ENCODE measurements around the gene COL4A1.

The COL4A1 gene

DNA sequence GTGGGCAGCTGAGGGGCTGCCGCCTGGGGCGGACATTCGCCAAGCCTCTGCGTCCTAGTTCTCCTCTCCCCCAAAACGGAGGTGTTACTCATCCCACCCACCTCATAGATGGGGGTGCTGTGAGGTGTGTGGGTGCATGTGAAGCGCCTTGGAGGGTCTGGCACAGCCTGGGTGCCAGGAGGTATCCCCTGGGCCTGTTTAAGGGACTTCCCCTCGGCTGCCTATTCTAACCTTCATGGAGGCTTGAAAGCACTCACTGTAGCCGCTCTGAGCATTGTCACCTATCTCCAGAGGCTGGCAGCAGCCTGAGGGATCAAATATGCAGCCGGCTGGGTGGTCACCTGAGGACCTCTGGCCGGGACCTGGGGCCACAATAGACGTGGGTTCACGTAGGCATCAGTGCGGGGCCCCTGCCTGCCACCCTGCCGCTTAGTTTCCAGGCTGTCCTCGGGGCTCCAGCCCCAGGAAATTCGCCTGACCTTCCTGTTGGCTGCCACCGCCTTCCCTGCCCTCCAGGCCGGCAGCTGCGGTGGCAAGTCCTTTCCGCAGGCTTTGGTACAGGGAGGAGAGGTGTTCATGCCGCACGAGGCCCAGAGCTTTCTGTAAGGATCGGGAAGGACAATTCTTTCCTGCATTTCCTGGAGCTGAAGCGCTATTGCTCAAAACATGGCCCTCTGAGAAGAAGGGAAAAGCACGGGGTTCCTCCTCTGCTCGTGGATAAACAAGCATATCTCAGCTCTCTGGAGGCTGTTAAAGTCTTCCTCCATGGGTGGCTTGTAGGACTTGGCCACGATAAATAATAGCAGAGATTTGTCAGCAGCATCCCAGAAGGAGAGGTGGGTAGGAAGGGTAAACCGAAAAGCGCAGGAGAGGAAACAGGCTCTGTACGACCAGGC lies 4.7 kb upstream of the COL4A1 start:
- no peak for DNase-seq
- intact Hi-C loops (cut with DNase I), result no loop called here

DNA sequence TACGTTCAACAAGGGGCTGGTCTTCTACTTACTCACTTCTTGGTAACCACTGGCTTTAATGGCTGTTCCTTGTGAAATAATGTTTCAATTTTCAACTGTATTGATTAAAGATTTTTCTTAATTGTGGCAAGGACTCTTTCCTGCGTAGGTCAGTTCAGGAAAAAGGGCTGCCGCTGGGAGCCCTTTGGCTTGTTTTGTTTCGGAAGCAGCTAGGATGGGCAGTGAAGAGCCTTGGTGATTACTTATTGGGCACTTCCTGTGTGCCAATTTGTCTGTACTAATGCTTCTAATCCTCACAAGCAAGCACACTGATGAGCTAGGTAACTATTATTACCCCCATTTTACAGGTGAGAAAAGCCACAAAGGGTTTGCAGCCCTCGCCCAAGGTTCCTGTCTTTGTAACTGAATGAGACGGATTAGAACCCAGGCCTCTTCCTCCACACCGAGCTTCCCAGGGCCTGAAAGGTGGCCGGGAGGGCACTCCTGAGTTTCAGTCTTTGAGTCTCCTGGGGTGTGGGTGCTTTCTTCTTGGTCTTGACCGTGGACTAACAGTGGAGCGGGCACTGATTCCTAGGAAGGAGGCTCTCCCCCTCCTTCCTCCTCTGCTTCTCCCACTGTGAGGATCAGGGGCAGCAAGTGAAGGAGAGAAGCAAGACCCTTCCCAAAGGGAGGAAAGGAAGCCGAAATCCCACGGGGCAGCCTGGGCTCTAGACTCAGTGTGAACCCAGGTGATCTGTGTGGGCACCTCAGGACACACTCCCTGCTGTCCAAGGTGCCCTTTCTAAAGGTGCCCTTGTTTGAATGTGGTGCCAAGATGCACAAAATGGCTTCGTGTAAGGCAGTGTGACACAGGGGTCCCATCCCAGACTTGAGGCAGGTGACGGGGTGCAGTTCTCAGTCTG lies 3.8 kb upstream of the COL4A1 start:
- no peak for DNase-seq
- intact Hi-C loops (cut with DNase I), result no loop called here

DNA sequence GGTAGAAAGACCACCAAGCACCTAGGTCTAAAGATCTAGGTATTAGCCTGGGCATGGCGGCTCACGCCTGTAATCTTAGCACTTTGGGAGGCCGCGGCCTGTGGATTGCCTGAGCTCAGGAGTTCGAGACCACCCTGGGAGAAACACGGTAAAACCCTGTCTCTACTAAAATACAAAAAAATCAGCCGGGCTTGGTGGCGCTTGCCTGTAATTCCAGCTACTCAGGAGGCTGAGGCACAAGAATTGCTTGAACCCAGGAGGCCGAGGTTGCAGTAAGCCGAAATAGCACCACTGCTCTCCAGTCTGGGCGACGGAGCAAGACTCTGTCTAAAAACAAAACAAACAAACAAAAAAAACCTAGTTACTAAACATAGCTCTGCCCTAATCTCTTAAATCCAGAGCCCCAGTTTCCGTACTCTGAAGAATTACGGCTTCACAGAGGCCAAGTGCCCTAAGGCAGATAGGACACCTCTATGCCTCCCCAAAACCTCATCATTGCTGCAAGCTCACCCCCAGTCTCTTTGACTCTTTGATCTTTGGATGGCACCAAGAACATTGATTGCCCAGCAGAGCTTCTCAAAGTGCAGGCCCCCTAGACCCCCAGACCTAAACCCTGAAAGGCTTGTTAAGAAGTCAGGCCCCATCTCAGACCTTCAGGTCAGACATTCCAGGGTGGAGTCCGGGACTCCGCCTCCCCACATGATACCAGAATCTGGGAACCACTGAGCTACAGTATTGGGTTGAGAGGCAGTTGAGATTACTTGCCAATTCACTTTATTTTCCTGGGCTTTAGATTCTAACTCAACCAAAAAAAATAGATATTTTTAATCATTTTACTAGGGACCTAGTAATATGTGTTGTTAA lies 2.9 kb upstream of the COL4A1 start:
- intact Hi-C loops (cut with DNase I), result loop anchor here (10.0 kb wide), 2 partner anchors 55 to 105 kb away; no protein-coding TSS in a partner anchor
- DNase-seq, result no peak

DNA sequence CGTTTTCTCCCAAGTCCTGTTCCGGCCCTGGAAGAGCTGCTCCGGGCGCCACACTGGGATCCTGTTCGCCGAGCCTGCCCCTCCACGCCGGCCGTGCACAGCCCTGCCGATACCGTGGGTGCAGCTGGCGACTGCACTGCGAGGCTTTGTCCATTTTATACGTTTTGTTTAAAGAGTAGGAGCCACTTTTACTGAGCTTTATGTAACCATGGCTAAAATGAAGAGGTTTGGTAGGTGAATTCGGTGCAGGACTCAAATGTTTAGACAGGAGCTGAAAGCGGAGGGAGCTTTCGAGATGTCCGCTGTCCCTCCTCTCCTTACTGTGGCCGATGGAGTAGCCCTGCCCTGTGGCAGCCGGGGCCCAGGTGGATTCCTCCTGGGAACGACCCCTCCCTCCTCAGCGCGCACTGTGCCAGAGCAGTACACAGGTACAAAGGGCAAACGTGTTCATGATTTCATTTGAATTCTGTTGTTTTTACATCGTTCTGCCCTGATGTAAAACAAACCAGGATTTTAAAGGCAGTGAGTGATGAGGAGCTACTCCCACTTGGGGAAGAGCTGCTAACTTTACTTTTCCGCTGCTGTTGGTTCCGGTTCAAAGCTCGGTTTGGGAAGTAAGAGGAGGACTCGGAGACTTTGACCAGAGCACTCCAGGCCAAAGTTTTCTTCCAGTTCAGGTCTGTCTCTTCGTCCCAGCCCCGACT lies 1.9 kb upstream of the COL4A1 start:
- intact Hi-C loops (cut with DNase I), result loop anchor here (10.0 kb wide), 2 partner anchors 56 to 106 kb away; no protein-coding TSS in a partner anchor
- DNase-seq, result no peak

DNA sequence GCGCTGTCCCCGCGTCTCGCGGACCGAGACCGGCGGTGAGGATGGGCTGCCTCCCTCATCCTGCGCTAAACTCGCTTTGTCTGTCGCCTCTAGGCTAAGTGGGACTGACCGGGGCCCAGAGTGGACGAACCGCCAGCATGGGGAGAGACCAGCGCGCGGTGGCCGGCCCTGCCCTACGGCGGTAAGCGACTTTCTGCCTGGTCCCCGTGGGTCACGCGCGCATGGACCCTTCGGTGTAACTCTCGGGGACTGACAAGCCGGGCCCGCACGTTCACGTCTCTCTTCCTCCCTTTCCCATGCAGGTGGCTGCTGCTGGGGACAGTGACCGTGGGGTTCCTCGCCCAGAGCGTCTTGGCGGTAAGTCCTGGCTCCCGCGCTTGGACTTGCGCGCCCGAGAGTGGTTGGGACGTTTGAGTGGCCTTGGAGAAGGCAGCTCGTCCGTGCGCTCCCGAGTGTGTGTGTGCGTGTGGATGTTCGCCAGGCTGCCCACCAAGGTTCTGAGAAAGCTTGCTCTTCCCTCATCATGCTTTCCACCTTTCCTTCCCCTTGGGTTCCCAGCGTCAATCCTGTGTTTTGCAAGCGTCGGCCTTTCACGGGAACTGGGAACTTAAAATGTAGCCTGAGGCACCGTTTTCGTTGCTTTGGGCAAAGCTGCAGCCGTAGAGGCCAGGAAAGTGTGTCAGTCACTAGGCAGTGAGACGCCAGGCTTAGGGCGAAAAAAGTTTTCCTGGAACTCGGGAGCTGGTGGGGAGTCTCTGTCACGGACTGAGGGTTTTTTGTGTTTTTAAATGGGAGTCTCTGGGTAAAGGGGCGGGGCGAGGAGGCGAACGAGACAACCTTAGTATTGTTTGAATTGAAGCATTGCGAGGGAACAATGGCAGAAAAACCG lies 1.1 kb upstream of the COL4A1 start:
- peak in 1 of 10 donors; percentile 77 for DNase-seq
- intact Hi-C loops (cut with DNase I), result loop anchor here (10.0 kb wide), 2 partner anchors 57 to 107 kb away; no protein-coding TSS in a partner anchor

DNA sequence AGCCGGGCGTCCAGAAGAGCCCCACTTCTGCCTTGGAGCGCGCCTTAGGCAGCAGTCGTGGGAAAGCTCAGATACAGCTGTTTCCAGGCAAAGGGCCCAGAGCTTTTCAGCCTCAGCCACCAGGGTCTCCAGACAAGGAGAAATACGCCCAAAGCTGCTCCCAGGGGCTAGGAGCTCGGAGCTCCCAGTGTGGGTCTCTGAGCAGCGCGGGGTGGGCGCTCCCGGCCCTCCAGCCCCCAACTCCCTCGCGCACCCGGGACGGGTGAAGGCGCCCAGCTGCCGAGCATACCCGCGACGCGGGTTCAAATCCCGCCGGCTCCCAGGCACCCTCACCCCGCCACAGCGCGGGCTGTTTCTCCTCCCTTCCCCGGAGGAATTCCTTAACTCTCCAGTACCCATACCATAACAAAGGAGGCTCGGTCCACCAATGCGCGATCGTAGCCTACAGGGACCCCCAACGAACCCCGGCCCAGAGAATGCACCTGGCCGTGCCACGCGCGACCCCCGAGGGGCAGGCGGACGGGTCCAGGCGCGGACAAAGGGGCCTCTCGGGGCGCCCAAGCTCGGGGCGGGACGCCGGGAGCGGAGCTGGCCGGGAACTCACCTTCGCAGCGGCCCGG lies 507 bp downstream of the COL4A1 start:
- intact Hi-C loops (cut with DNase I), result loop anchor here (10.0 kb wide), 2 partner anchors 58 to 108 kb away; no protein-coding TSS in a partner anchor
- DNase-seq, result no peak

DNA sequence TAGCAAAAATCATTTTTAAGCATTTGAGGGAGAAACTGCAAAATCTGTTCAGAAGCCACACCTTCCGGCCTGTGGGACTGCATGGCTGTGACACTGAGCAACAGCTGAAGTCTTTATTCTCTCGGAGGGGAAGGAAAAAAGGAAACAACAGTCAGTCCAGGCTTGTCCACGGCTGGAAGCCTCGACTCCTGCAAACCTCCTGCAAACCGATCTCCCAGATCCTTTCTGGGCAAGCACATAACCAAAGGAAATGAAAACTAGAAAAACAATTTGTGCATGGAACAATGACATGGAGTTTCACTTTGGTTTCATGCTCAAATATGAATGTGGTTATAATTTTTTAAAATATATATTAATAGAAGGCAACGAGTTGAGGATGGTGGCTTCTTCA lies 1.0 kb downstream of the COL4A1 start:
- intact Hi-C loops (cut with DNase I), result loop anchor here (10.0 kb wide), 2 partner anchors 59 to 109 kb away; no protein-coding TSS in a partner anchor
- no peak for DNase-seq

DNA sequence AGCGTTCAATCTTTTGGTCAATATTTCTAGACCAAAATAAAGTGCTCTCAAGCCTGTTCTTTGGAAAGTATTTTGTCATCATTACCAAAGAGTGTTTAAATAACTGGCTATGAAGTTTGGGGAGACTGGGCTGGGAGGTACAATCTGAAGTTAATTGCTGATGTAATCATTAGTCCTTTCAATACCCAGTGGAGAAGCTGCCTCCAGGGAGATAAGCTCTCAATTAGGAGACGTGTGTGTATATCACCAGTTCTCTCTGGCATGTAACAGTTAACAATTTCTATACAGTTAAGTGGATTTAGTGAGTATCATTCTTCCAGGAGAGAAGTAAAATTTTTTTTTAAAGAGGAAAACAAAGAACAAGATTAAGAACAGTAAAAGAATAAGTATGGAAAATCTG lies 1.4 kb downstream of the COL4A1 start:
- no peak for DNase-seq
- intact Hi-C loops (cut with DNase I), result loop anchor here (10.0 kb wide), 2 partner anchors 59 to 109 kb away; no protein-coding TSS in a partner anchor

DNA sequence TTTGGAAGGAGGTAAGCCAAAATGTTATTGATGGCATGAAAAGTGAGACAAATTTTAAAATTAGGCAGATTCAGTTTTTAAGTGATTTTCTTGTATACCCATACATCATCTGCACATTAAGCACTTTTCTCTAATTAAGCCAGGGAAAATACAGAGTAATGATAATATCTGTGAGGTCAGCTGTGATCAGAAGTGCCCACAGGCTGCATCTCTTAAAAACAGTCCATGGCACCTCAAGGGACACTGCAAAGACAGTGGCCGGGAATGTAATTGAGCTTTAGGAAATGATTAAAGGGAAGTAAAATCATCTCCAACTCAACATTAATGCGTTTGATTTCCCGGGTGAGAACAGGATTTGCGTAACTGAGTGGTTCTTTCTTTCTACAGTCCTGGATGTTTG lies 2.0 kb downstream of the COL4A1 start:
- intact Hi-C loops (cut with DNase I), result loop anchor here (10.0 kb wide), 2 partner anchors 60 to 110 kb away; no protein-coding TSS in a partner anchor
- no peak for DNase-seq

DNA sequence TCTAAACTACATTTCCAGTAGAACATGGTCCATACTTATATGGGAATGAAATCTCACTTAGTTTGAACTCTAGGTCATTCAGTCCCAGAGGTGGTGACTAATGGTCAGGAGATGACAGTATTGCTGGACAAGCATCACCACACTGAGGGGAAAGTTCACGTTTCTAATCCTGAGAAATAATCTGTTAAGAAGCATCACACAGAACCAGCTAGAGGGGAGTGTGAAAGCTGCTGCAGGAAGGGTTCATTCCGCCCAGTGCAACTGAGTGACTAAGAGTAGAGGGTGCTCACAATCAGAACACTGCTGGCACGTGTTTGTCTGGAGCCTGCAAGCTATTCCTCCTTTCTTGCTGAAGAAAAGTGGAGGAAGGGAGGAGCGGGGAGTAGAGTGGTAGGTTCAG lies 2.7 kb downstream of the COL4A1 start:
- intact Hi-C loops (cut with DNase I), result loop anchor here (10.0 kb wide), 2 partner anchors 61 to 111 kb away; no protein-coding TSS in a partner anchor

DNA sequence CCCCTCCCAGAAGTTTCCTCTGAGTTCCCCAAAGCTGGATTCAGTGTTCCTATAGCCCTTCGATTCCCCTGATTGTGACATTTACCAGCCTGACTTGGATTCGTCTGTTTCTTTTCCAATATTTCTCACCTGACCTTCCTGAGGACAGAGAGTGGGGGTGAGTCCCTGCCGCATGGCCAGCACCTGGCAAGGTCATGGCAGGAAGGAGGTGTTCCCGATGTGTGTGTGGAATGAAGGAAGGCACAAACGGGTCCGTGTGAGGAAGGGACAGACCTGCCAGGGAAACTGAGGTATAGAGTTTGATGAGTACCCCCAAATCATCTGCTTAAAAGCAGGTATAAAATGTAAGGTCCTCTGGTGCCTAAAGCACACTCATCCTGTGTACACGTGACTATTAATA lies 3.3 kb downstream of the COL4A1 start:
- intact Hi-C loops (cut with DNase I), result loop anchor here (10.0 kb wide), 2 partner anchors 61 to 111 kb away; no protein-coding TSS in a partner anchor
- DNase-seq, result no peak

More for the DNA sequence above, 2.7 kb downstream of the COL4A1 start:
- DNase-seq, result no peak

DNA sequence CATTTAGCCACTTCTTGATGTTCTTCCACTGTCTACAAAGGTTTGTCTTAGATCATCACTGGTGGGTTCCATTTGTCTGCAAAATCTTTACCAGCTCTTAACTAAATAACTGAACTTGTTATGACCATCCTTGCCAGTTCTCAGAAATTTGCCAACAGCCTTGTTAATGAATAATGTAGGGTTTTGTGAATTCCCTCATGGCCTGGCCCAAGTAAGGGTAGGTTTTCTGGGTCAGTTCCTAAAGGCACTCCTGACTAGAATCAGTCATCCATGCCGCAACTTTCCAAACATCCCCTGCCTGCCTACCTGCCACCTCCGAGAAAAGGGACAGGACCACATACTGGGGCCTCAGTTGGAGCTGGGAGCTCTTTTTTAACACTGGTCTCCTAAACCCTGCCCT lies 4.0 kb downstream of the COL4A1 start:
- DNase-seq, result no peak
- intact Hi-C loops (cut with DNase I), result loop anchor here (10.0 kb wide), 2 partner anchors 62 to 112 kb away; no protein-coding TSS in a partner anchor

DNA sequence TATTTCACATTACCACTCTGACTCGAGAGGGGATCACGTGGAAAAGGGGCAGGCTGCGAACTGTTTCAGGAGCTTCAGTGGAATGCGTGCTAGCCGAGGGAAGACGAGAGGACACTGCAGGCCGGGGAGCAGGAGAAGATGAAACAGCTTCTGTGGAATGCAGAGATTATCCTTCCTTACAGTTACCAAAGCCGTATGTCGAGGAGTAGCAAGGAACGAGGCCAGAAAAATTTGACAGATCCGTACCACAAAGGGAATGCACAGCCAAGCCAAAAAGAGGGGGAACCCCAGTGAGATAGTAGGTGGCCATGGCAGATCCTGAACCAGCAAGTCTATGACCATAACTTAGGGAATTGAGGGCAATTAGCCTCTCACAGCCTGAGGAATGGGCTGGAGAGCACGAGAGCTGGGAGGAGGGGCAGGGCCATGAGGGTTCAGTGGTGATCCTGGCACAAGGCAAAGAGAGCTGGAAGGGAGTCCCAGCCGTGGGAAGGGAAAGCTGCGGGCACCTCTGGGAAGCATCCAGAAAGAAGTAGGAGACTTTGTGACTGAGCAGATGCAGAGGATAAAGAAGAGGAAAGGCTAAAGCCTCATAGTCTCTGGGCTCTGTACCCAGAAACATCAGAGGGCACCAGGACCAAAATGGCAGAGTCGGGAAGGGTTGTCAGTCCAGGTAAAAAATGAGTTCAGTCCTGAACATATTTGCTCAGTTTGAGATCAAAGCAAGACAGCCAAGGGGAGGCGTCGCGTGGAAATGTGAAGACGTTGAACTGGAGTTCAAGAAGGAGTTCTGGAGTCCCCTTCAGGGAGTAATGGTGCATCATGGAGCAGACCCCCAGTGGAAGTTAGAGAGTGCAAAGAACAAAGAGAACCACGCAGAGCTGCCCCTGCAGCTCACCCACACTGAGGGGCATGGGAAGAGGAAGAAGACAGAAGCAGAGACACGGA lies 5.1 kb downstream of the COL4A1 start:
- DNase-seq, result peak in 1 of 10 donors; percentile 35
- intact Hi-C loops (cut with DNase I), result loop anchor here (10.0 kb wide), 2 partner anchors 63 to 113 kb away; no protein-coding TSS in a partner anchor

DNA sequence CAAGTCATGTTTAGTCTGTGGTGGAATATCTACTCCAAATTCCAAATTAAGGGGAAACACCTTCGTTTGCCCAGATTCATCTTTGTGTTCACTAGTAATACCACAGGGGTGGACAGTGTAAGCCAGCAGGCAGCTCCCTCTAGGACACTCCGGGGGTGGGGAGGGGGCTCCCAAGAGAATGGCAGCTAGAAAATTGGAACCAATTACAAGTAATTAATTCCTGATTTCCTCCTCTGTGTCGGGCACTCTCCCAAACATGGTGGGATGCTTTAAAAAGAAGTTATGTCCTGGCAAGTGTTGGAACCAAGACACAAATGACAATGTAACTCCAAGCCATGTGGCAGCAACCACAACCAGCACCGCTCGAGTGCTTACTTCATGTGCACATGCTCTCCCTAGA lies 5.9 kb downstream of the COL4A1 start:
- intact Hi-C loops (cut with DNase I), result loop anchor here (10.0 kb wide), 2 partner anchors 64 to 114 kb away; no protein-coding TSS in a partner anchor
- peak in 1 of 10 donors; percentile 54 for DNase-seq

DNA sequence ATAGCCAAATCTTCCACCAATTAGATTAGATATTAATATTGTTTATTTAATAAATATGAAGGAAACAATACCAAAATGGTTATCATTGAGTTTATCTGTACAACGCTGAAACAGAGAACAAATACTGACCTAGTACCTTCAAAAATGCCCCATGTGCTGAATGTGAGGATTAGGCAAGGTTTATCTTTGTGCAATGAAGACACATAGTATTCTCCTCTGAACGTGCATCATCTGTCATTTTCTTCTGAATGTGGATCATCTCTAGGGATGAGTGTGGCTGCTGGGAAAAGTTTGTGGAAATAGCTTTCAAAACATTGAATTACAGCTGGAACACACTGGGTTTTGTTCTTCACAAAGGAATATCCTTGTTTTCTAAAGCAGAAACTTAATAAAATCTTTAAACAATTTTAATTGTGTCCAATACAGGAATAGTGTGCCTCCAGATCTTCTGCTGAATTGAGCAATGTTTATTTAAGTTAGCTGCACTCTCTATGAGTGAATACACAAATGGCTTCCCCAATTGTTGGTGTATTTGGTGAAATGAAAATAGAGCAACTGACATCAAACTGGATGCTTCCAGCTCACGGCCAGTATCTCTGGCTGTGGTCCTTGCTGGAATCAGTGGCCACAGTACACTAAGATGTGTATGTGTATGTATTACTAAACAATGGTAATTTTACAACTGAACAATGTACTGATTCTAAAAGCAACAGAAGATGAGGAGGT lies 6.7 kb downstream of the COL4A1 start:
- DNase-seq, result no peak
- intact Hi-C loops (cut with DNase I), result loop anchor here (10.0 kb wide), 2 partner anchors 65 to 115 kb away; no protein-coding TSS in a partner anchor
